ENCODE data around the gene SH2D3C.
"Not testable (repeated sequence)": the region's sequence is repeated elsewhere in the genome, so short reads cannot be mapped to it uniquely, and the experiment has no call there.

SH2D3C gene

GRCh38 chr9:127767410-127767809 lies 11.1 kb downstream of the SH2D3C start:
- DNase-seq: peak; percentile 39

GRCh38 chr9:127765418-127765817 lies 13.0 kb downstream of the SH2D3C start:
- DNase-seq: no peak

- DNase-seq: peak; percentile 66
These were observed 14.5 kb downstream of the SH2D3C start for GRCh38 chr9:127763918-127764384.

GRCh38 chr9:127762111-127762676 lies 16.3 kb downstream of the SH2D3C start:
- DNase-seq: no peak

GRCh38 chr9:127761491-127761956 lies 16.9 kb downstream of the SH2D3C start:
- peak; percentile 41 for DNase-seq

- DNase-seq: no peak
These were observed 17.4 kb downstream of the SH2D3C start for GRCh38 chr9:127761061-127761460.

- DNase-seq: no peak
These were observed 19.6 kb downstream of the SH2D3C start for GRCh38 chr9:127758843-127759242.

GRCh38 chr9:127756776-127757175 lies 21.7 kb downstream of the SH2D3C start:
- not testable (repeated sequence) for DNase-seq

GRCh38 chr9:127756233-127756632 lies 22.2 kb downstream of the SH2D3C start:
- DNase-seq: no peak

- peak; percentile 88 for DNase-seq
These were observed 23.1 kb downstream of the SH2D3C start for GRCh38 chr9:127755061-127756060.

GRCh38 chr9:127754099-127755060 lies 24.1 kb downstream of the SH2D3C start:
- peak; percentile 75 for DNase-seq

GRCh38 chr9:127753622-127754021 lies 24.8 kb downstream of the SH2D3C start:
- DNase-seq: no peak

GRCh38 chr9:127753148-127753547 lies 25.3 kb downstream of the SH2D3C start:
- peak; percentile 38 for DNase-seq

GRCh38 chr9:127751269-127752054 lies 27.0 kb downstream of the SH2D3C start:
- DNase-seq: no peak

GRCh38 chr9:127749090-127749787 lies 29.2 kb downstream of the SH2D3C start:
- no peak for DNase-seq

- DNase-seq: no peak
These were observed 31.4 kb downstream of the SH2D3C start for GRCh38 chr9:127746959-127747569.

GRCh38 chr9:127744398-127745110 lies 33.9 kb downstream of the SH2D3C start:
- DNase-seq: no peak

- DNase-seq: peak; percentile 99
These were observed 35.9 kb downstream of the SH2D3C start for GRCh38 chr9:127742435-127743088.

GRCh38 chr9:127741831-127742434 lies 36.5 kb downstream of the SH2D3C start:
- no peak for DNase-seq
